Measurements from ENCODE around the gene CYP24A1.

CYP24A1 gene

GRCh38 chr20:54155736-54156317, 18.0 kb downstream of the CYP24A1 start:
- no peak for DNase-seq

DNA sequence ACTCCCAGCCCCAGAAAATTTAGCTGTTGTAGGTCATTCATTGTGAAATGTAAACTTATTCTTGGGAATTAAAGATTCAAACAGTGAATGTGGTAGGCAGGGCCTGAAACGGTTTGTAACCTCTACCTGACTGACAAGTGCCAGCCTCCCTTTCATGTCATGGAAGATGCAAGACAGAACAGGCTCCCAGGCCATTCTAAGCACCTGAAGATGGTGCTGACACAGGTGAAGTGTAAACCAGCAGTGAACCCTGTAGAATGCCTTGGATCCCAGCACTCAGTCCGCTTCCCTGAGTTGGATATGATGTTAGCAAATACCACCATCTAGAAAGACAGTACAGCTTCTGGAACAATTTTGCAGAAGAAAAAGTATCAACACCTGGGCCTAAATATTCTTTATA, 19.3 kb downstream of the CYP24A1 start:
- DNase-seq = no peak

DNA sequence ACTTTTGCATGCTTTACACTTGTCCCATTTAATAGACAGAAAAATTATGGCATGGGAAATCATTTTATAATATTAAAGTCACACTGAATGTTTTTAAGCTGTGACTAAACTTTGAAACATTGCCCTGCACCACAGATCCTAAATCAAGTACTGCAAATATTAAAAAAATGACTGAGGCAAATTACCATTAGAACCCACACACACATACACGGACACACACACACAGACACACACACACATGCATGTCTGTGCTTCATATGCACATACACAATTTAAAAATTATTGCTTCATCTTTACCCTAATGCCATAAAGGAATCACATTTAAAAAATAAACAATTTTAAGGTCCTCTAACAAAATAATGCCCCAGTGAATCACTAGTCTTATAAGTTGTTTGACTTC, 19.9 kb downstream of the CYP24A1 start:
- no peak for DNase-seq

DNA sequence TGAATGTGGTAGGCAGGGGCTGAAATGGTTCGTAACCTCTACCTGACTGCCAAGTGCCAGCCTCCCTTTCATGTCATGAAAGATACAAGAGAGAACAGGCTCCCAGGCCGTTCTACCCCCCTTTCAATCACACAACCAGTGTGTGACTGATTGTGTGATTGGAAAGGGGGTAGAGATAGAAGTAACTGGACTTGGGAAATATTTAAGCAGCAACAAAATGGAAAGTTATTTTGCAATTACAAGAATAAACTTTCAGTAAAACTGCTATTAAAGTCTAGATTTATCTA, 20.8 kb downstream of the CYP24A1 start:
- DNase-seq = no peak

DNA sequence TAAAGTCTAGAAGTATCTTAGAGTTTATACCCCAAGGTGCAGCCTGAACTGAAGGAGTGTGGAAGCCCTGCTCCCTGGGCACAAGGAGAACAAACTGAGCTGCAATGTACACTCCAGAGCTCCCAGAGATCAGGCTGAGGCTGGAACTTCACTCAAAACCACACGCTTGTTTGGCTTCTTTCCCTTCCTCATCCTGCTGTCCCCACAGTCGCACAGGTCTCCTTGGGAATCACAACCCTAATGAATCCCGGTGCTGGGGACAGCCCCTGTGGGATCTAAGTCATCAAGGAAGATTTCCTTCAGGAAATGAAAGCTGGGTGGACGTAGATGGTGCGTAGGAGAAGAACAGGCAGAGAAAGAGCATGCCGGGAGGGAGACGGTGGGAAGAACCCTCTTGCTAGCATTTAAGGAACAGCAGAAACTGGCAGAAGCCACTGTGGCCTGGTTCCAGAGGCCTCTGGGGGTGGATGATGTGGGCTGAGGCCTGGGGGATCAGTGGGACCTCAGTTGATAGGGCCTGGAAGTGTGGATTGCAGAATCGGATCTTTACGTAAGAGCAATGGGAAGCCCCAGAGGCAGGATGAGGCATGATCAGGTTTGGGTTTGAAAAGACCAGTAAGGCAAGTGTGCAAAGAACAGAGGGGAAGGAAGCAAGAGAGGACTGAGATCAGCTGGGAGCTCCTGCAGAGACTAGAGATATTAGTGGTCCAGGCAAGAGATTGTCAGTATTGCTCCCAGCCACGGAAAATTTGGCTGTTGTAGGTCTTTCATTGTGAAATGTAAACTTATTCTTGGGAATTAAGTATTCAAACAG, 21.4 kb downstream of the CYP24A1 start:
- no peak for DNase-seq

GRCh38 chr20:54151511-54152226, 22.1 kb downstream of the CYP24A1 start:
- DNase-seq = no peak

GRCh38 chr20:54151075-54151439, 22.7 kb downstream of the CYP24A1 start:
- no peak for DNase-seq

GRCh38 chr20:54149765-54150264, 24.0 kb downstream of the CYP24A1 start:
- no peak for DNase-seq

- no peak for DNase-seq
These were observed 24.6 kb downstream of the CYP24A1 start for GRCh38 chr20:54148947-54149764.

- DNase-seq = no peak
These were observed 27.1 kb downstream of the CYP24A1 start for GRCh38 chr20:54146672-54147071.

- DNase-seq = no peak
These were observed 28.9 kb downstream of the CYP24A1 start for GRCh38 chr20:54144847-54145414.

GRCh38 chr20:54140927-54141566, 32.7 kb downstream of the CYP24A1 start:
- DNase-seq = no peak

GRCh38 chr20:54140486-54140885, 33.3 kb downstream of the CYP24A1 start:
- no peak for DNase-seq

DNA sequence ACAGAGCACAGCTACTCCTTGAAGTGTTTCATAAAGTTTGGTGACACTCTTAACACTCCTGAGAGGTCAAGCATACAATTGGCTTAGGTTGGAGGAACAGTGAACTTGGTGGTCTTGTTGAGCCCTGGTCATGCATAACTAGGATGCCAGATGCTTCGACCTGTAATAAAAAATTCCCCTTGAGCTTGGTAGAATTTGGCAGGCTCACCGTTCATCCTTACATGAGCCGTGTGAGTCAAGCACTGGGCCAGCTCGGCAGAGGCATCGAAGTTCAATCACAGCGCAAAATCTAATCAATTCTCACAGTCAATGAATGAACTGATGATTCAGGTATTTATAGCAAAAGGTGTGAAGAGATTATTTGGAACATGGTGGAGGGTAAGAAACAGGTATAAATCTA, 33.7 kb downstream of the CYP24A1 start:
- DNase-seq = no peak

- no peak for DNase-seq
These were observed 34.6 kb downstream of the CYP24A1 start for GRCh38 chr20:54139188-54139587.

DNA sequence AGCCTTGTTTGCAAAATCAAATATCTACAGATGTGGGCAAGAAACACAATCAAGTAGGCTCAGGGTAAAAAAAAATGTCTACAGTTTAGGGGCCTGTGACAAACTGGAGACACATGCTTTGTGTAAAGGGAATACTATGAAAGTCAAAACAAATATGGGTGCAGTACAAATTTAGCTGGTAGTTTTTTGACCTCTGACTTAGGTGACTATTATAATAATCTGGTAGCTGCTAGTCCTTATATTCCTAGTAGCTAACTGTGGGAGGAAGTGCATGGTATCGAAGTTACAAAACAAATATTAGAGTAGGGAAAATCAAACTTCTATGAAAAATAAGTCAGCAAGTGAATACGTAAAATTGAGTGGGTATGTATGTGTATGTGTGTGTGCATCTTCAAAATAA, 35.4 kb downstream of the CYP24A1 start:
- no peak for DNase-seq

DNA sequence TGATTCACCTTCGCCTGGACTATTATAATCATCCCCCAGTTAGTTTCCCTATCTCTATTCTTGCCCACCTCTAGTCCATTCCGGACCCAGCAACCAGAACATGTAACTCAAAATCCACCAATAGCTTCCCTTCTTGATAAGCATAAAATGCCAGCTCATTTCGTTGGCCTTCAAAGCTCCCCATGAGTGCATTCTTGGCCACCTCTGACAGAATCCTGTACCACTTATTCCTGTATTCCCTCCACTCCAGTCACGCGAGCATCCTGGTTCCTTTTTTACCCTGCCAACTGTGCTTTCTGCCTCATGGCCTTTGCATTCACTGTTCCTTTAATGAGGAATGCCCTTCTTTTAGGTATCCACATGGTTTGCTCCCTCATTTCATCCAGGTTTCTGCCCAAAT, 36.7 kb downstream of the CYP24A1 start:
- no peak for DNase-seq

GRCh38 chr20:54134445-54135220, 39.2 kb downstream of the CYP24A1 start:
- no peak for DNase-seq

GRCh38 chr20:54133434-54134427, 40.1 kb downstream of the CYP24A1 start:
- DNase-seq = no peak

Measured in NCI-H748 treated with DMSO at 0.1 percent for 48 hours (cell line).